GM23338 (cell line): ENCODE data around the gene ZFP36L1. TPM values are rescaled to one million over a fixed set of nuclear protein-coding genes. Genes with fewer than 3 reads are reported as not detected.

Source experiments
- ATAC-seq: fragments of 200-7000 bp; cut with Tn5 transposase; 3 replicates; pipeline ENCODE4 v1.9.1; 2020
- DNase-seq: peaks from one replicate; pipeline ENCODE4 v3.0.0-alpha.2; 2015; ENCODE audit warnings: low spot score
- H2AFZ ChIP-seq: fragments of 200-600 bp; sonication (generic); 2 replicates; pipeline ENCODE4 v1.8.0; 2016; ENCODE audit warnings: antibody characterized with exemption, mild to moderate bottlenecking, moderate library complexity
- H3F3A ChIP-seq: fragments of 200-600 bp; sonication (generic); replicated peaks from 2 replicates; pipeline ENCODE4 v1.8.0; 2017; ENCODE audit warnings: antibody characterized with exemption, mixed run types, low read depth
- H3K27ac ChIP-seq: fragments of 200-600 bp; sonication (generic); 2 replicates; pipeline ENCODE4 v1.6.1; 2016; ENCODE audit warnings: low read depth
- H3K27me3 ChIP-seq: fragments of 200-600 bp; sonication (generic); 2 replicates; pipeline ENCODE4 v1.8.0; 2016; ENCODE audit warnings: mild to moderate bottlenecking, mixed run types, moderate library complexity; ENCODE audit not compliant: insufficient read depth
- H3K36me3 ChIP-seq: fragments of 200-600 bp; sonication (generic); 2 replicates; pipeline ENCODE4 v1.8.0; 2016; ENCODE audit warnings: mild to moderate bottlenecking; ENCODE audit not compliant: insufficient read depth
- H3K4me1 ChIP-seq: fragments of 200-600 bp; sonication (generic); 2 replicates; pipeline ENCODE4 v1.8.0; 2016; ENCODE audit warnings: mild to moderate bottlenecking, moderate library complexity; ENCODE audit not compliant: insufficient read depth
- H3K4me2 ChIP-seq: fragments of 200-600 bp; sonication (generic); 2 replicates; pipeline ENCODE4 v1.7.1; 2017; ENCODE audit warnings: mixed run types
- H3K4me3 ChIP-seq: fragments of 200-600 bp; sonication (generic); 2 replicates; pipeline ENCODE4 v1.6.1; 2016; ENCODE audit warnings: mixed run types
- H3K79me2 ChIP-seq: fragments of 200-600 bp; sonication (generic); replicated peaks from 2 replicates; pipeline ENCODE4 v1.8.0; 2017; ENCODE audit warnings: mild to moderate bottlenecking; ENCODE audit not compliant: insufficient read depth
- H3K9me2 ChIP-seq: fragments of 200-600 bp; sonication (generic); 2 replicates; pipeline ENCODE4 v1.8.0; 2017; ENCODE audit not compliant: insufficient read depth
- H4K20me1 ChIP-seq: fragments of 200-600 bp; sonication (generic); replicated peaks from 2 replicates; pipeline ENCODE4 v1.8.0; 2017; ENCODE audit warnings: mild to moderate bottlenecking; ENCODE audit not compliant: insufficient read depth
- H3K27ac Mint-ChIP-seq: 2 replicates; pipeline ENCODE4 v1.8.0; 2020; ENCODE audit warnings: inconsistent platforms, mild to moderate bottlenecking, moderate library complexity, mixed read lengths
- H3K27me3 Mint-ChIP-seq: 3 replicates; pipeline ENCODE4 v1.8.0; 2022; ENCODE audit warnings: low read depth, mild to moderate bottlenecking, moderate library complexity, mixed read lengths, inconsistent platforms; ENCODE audit not compliant: insufficient read depth, poor library complexity
- H3K36me3 Mint-ChIP-seq: 3 replicates; pipeline ENCODE4 v1.8.0; 2021; ENCODE audit warnings: low read depth, mild to moderate bottlenecking, inconsistent platforms, moderate library complexity, mixed read lengths
- H3K4me1 Mint-ChIP-seq: 3 replicates; pipeline ENCODE4 v1.8.0; 2020; ENCODE audit warnings: mild to moderate bottlenecking, inconsistent platforms, mixed read lengths
- H3K4me3 Mint-ChIP-seq: 3 replicates; pipeline ENCODE4 v1.8.0; 2021; ENCODE audit warnings: moderate library complexity, mild to moderate bottlenecking, inconsistent platforms, mixed read lengths
- H3K9me3 Mint-ChIP-seq: 3 replicates; pipeline ENCODE4 v1.8.0; 2020; ENCODE audit warnings: moderate library complexity, mild to moderate bottlenecking, inconsistent platforms, mixed read lengths
- CREB1 ChIP-seq: fragments of 250-450 bp; sonication (Bioruptor Pico); IDR thresholded peaks from 2 replicates; pipeline ENCODE4 v1.5.0; 2020; ENCODE audit warnings: low read depth, mild to moderate bottlenecking, moderate library complexity
- CTCF ChIP-seq, 2 experiments: fragments of 200-600 bp in 1 of 2; sonication (generic) in 1 of 2; conservative IDR thresholded peaks; 2 replicates each; pipeline versions ENCODE4 v1.5.1 to v1.6.1; 2016 to 2017; ENCODE audit warnings: antibody characterized with exemption in 2 of 2, low read depth in 2 of 2, mild to moderate bottlenecking in 2 of 2, moderate library complexity in 1 of 2
- ETS1 ChIP-seq: IDR thresholded peaks from 2 replicates; pipeline ENCODE4 v1.6.1; 2016; ENCODE audit warnings: antibody characterized with exemption
- EZH2 ChIP-seq: fragments of 200-600 bp; sonication (generic); IDR thresholded peaks from one replicate; pipeline ENCODE4 v1.8.0; 2017; ENCODE audit warnings: antibody characterized with exemption, mild to moderate bottlenecking, low read depth; ENCODE audit not compliant: unreplicated experiment
- EZH2phosphoT487 ChIP-seq: fragments of 200-600 bp; sonication (generic); IDR thresholded peaks from one replicate; pipeline ENCODE4 v1.8.1; 2018; ENCODE audit warnings: antibody characterized with exemption; ENCODE audit not compliant: unreplicated experiment
- JUNB ChIP-seq: IDR thresholded peaks from one replicate; pipeline ENCODE4 v1.6.1; 2016; ENCODE audit warnings: antibody characterized with exemption; ENCODE audit not compliant: unreplicated experiment
- NANOG ChIP-seq: IDR thresholded peaks from 2 replicates; pipeline ENCODE4 v1.6.1; 2016; ENCODE audit warnings: antibody characterized with exemption, borderline replicate concordance
- POLR2AphosphoS5 ChIP-seq: IDR thresholded peaks from 2 replicates; pipeline ENCODE4 v1.6.1; 2016; ENCODE audit warnings: antibody characterized with exemption, low read depth
- REST ChIP-seq: IDR thresholded peaks from one replicate; pipeline ENCODE4 v1.6.1; 2018; ENCODE audit warnings: antibody characterized with exemption; ENCODE audit not compliant: unreplicated experiment
- STAT1 ChIP-seq: IDR thresholded peaks from one replicate; pipeline ENCODE4 v1.6.1; 2016; ENCODE audit warnings: antibody characterized with exemption; ENCODE audit not compliant: unreplicated experiment
- ZNF114 ChIP-seq: fragments of 250-450 bp; sonication (Bioruptor Pico); IDR thresholded peaks from 2 replicates; pipeline ENCODE4 v1.5.0; 2020; ENCODE audit warnings: mild to moderate bottlenecking, moderate library complexity
- ZNF331 ChIP-seq: fragments of 250-450 bp; sonication (Bioruptor Pico); IDR thresholded peaks from 2 replicates; pipeline ENCODE4 v1.5.0; 2020; ENCODE audit warnings: low read depth, mild to moderate bottlenecking, moderate library complexity
- ZNF462 ChIP-seq: fragments of 250-450 bp; sonication (Bioruptor Pico); IDR thresholded peaks from 2 replicates; pipeline ENCODE4 v1.5.0; 2020; ENCODE audit warnings: mild to moderate bottlenecking, moderate library complexity
- polyA plus RNA-seq: library from polyadenylated mRNA; unstranded; fragments of >200 nt; fragmentation: Nextera tagmentation; extraction: Ambion mirVana; gene quantifications from 2 replicates; pipeline ENCODE4 v1.2.1, GENCODE V29; 2016
- total RNA-seq: library from RNA; depleted of rRNA; stranded (reverse); fragments of >200 nt; shearing (Covaris generic); gene quantifications from 2 replicates; pipeline ENCODE4 v1.2.3, GENCODE V29; 2014

Gene ZFP36L1
- total and polyA plus RNA-seq, 2 experiments from 2014 or later = 148 to 382 TPM

GRCh38 chr14:68752271-68753006 lies 40.4 kb downstream of the ZFP36L1 start:
- no peak overlapping the region for H3K4me2 ChIP-seq
- no peaks in the 10 kb centered on the region for H3K36me3 ChIP-seq
- ATAC-seq (no peak), DNase-seq (no peak)
- no peaks in the 10 kb centered on the region for H3K9me2 ChIP-seq
- no peaks in the 10 kb centered on the region for H3K4me1 ChIP-seq
- H3K27ac ChIP-seq = no peak overlapping the region
- TF ChIP-seq ZNF331 (CRISPR knock-in tag) (no peak), ZNF462 (CRISPR knock-in tag) (no peak), CTCF (conservative IDR thresholded peaks at IDR 0.05; ENCODE audit: low read depth in 2 of 2) (no peak), CREB1 (CRISPR knock-in tag) (no peak), EZH2 (no peak), ZNF114 (CRISPR knock-in tag) (no peak), JUNB (no peak), NANOG (no peak), ETS1 (no peak), STAT1 (no peak), REST (no peak), EZH2phosphoT487 (no peak), POLR2AphosphoS5 (no peak)
- no peaks in the 10 kb centered on the region for H3K27me3 ChIP-seq
- Mint-ChIP-seq H3K9me3 (no peaks in the 10 kb centered on the region), H3K36me3 (no peaks in the 10 kb centered on the region; the same call in 2 of the 3 replicates), H3K27ac (no peak overlapping the region), H3K27me3 (no peaks in the 10 kb centered on the region), H3K4me1 (no peaks in the 10 kb centered on the region; the same call in 2 of the 3 replicates), H3K4me3 (no peak overlapping the region)
- H2AFZ ChIP-seq = peak overlapping the region; percentile 66; the same call in 1 of the 2 replicates
- no peaks in the 10 kb centered on the region for H3F3A ChIP-seq
- no peaks in the 10 kb centered on the region for H4K20me1 ChIP-seq
- H3K4me3 ChIP-seq = no peak overlapping the region
- no peaks in the 10 kb centered on the region for H3K79me2 ChIP-seq
